HepG2 (cell line): ENCODE measurements around the gene SIGLEC9.

Experiments used
- DNMT1 ChIP-seq: sonication (generic); formaldehyde crosslinking; IDR thresholded peaks from 2 replicates; pipeline ENCODE4 v1.5.1; 2020; ENCODE audit warnings: mild to moderate bottlenecking, missing genetic modification reagents
- RBFOX2 ChIP-seq: fragments of 200-400 bp; formaldehyde crosslinking; IDR thresholded peaks from 2 replicates; pipeline ENCODE4 v1.6.1; 2017; ENCODE audit warnings: low read depth, mild to moderate bottlenecking, low read length
- TARDBP ChIP-seq: sonication (generic); formaldehyde crosslinking; IDR thresholded peaks from 2 replicates; pipeline ENCODE4 v1.8.0; 2022; ENCODE audit warnings: mild to moderate bottlenecking, missing genetic modification reagents

GRCh38 chr19:51083181-51083580 is 41.5 kb upstream of the SIGLEC9 start:
- TF ChIP-seq TARDBP (CRISPR knock-in tag) = no peak
- no peak for TF ChIP-seq RBFOX2
- TF ChIP-seq DNMT1 (CRISPR knock-in tag) = no peak
